ENCODE data around the gene BMP5. TPM values are rescaled to one million over a fixed set of nuclear protein-coding genes. Genes with fewer than 3 reads are reported as not detected.

BMP5 gene
- total and polyA plus RNA-seq, 2 donors (not counting 3 experiments of a cell fraction or from before 2014, with no cell fraction given): not detected

DNA sequence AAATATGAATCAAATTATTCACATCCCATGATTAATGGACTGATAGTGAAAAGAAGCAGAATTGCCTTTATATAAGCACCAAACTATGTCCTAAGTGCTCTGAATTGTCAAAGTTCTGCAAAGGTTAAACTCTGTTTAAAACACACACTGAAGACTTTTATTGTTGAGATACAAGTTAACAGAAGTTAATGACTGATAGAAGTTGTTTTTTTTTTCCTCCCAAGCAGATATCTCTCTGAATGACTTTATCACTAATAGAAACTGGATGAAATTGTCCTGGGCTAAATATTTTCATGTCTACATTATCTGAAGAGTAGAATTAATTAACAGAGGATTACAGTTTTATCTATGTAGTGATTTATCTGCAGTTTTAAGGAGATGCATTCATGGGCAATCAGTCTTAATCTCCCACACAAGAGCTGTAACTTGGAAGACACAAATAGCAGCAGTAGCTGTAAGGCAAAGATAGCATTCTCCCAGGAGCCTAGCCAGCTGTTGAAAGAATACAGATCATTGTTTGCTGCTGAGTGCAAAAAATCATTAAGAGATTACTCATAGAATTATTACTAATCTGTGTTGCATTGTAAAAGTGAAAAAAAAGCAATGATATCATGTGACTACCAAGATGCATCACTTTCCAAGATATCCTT lies 49.9 kb downstream of the BMP5 start:
- POLR2A ChIA-PET: interaction anchor here (0.6 kb wide), 1 partner anchor 208 kb away, joined by 3 read pairs; no protein-coding TSS in a partner anchor
- H3K4me3 ChIP-seq (replicated peaks in 1 of 3; ENCODE audit: insufficient read depth in 1 of 3, low read depth in 1 of 3, low read length in 3 of 3): no peak overlapping the region
- H3K27ac ChIP-seq (ENCODE audit: insufficient read depth, low read depth, low read length): no peak overlapping the region
- peak; percentile 37 for DNase-seq (ENCODE audit: low read depth, low spot score)
- no peaks in the 10 kb centered on the region for H4K20me1 ChIP-seq (replicated peaks; ENCODE audit: control insufficient read depth, extremely low read depth, insufficient read depth, low read length)
- H3K4me1 ChIP-seq (ENCODE audit: control insufficient read depth, extremely low read depth, insufficient read depth, low read length): no peaks in the 10 kb centered on the region
- H3K9me3 ChIP-seq (replicated peaks; ENCODE audit: control insufficient read depth, insufficient read depth, low read length): no peaks in the 10 kb centered on the region
- no peaks in the 10 kb centered on the region for H3K36me3 ChIP-seq (ENCODE audit: control insufficient read depth in 2 of 2, extremely low read depth in 1 of 2, insufficient read depth in 2 of 2, low read length in 2 of 2)
- H3K27me3 ChIP-seq (ENCODE audit: control insufficient read depth in 2 of 2, insufficient read depth in 2 of 2, low read length in 2 of 2): no peaks in the 10 kb centered on the region
- H3K9me1 ChIP-seq (replicated peaks; ENCODE audit: control insufficient read depth, extremely low read depth, insufficient read depth, low read length): peaks cover 4% of the 10 kb centered on the region
- H3K9ac ChIP-seq (replicated peaks; ENCODE audit: extremely low read depth, insufficient read depth, low read length): no peak overlapping the region
- CTCF ChIA-PET: no interaction called here
- H3K4me2 ChIP-seq (ENCODE audit: insufficient read depth, low read length): no peak overlapping the region
- BruUV-seq (replicated peaks): no TSS peak
- no peaks in the 10 kb centered on the region for H3K79me2 ChIP-seq (ENCODE audit: control insufficient read depth, insufficient read depth, low read length)
- TF ChIP-seq FOS (IDR thresholded peaks at IDR 0.05; ENCODE audit: borderline replicate concordance, insufficient read depth, low read length) (peak; percentile 4), EZH2 (IDR thresholded peaks at IDR 0.05; ENCODE audit: borderline replicate concordance, low read depth, low read length, severe bottlenecking) (no peak)
- dilution Hi-C loops (cut with MboI; ENCODE audit: extremely low pct_ligation_motif_present, low sequenced_read_pairs): no loop called here
- FAIRE-seq: no peak
- intact Hi-C loops (cut with micrococcal nuclease): no loop called here
- H2AFZ ChIP-seq (ENCODE audit: low read depth, low read length): no peak overlapping the region

DNA sequence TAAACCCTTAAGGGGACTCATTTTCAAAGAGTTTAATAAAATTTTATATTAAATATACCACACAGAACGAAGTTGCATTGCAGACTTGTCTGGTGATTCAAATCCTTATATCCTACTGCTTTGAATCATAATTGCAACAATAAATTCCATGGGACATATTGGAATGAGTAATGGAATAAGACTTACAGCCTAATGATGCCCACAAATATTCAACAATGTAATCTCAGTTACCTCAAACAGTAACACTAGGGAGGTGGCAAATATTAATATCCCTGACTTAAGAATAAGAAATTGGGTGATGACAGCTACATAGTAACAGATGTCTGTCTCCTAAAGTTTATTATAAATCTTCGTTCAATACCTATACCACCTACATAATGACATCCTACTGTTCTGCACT lies 52.6 kb downstream of the BMP5 start:
- dilution Hi-C loops (cut with MboI; ENCODE audit: extremely low pct_ligation_motif_present, low sequenced_read_pairs) (no loop called here), intact Hi-C loops (cut with micrococcal nuclease) (no loop called here)
- ChIA-PET CTCF (no interaction called here), POLR2A (no interaction called here)
- Histone ChIP-seq H3K4me2 (ENCODE audit: insufficient read depth, low read length) (no peak overlapping the region), H3K4me1 (ENCODE audit: control insufficient read depth, extremely low read depth, insufficient read depth, low read length) (no peaks in the 10 kb centered on the region), H3K79me2 (ENCODE audit: control insufficient read depth, insufficient read depth, low read length) (no peaks in the 10 kb centered on the region), H3K27ac (ENCODE audit: insufficient read depth, low read depth, low read length) (no peak overlapping the region), H3K9me3 (replicated peaks; ENCODE audit: control insufficient read depth, insufficient read depth, low read length) (no peaks in the 10 kb centered on the region), H4K20me1 (replicated peaks; ENCODE audit: control insufficient read depth, extremely low read depth, insufficient read depth, low read length) (no peaks in the 10 kb centered on the region), H3K27me3 (ENCODE audit: control insufficient read depth in 2 of 2, insufficient read depth in 2 of 2, low read length in 2 of 2) (no peaks in the 10 kb centered on the region), H3K36me3 (ENCODE audit: control insufficient read depth in 2 of 2, extremely low read depth in 1 of 2, insufficient read depth in 2 of 2, low read length in 2 of 2) (no peaks in the 10 kb centered on the region), H3K9me1 (replicated peaks; ENCODE audit: control insufficient read depth, extremely low read depth, insufficient read depth, low read length) (no peaks in the 10 kb centered on the region), H3K9ac (replicated peaks; ENCODE audit: extremely low read depth, insufficient read depth, low read length) (no peak overlapping the region), H3K4me3 (replicated peaks in 1 of 3; ENCODE audit: insufficient read depth in 1 of 3, low read depth in 1 of 3, low read length in 3 of 3) (no peak overlapping the region), H2AFZ (ENCODE audit: low read depth, low read length) (no peak overlapping the region)
- no TSS peak for BruUV-seq (replicated peaks)
- no peak for FAIRE-seq
- DNase-seq (ENCODE audit: low read depth, low spot score): no peak
- no peak for TF ChIP-seq POLR2AphosphoS5 (IDR thresholded peaks at IDR 0.05; ENCODE audit: insufficient read depth, low read depth, low read length)
- TF ChIP-seq EZH2 (IDR thresholded peaks at IDR 0.05; ENCODE audit: borderline replicate concordance, low read depth, low read length, severe bottlenecking): no peak
- TF ChIP-seq POLR2A (IDR thresholded peaks at IDR 0.05; ENCODE audit: low read depth, low read length): no peak
- TF ChIP-seq, protein P1, sequence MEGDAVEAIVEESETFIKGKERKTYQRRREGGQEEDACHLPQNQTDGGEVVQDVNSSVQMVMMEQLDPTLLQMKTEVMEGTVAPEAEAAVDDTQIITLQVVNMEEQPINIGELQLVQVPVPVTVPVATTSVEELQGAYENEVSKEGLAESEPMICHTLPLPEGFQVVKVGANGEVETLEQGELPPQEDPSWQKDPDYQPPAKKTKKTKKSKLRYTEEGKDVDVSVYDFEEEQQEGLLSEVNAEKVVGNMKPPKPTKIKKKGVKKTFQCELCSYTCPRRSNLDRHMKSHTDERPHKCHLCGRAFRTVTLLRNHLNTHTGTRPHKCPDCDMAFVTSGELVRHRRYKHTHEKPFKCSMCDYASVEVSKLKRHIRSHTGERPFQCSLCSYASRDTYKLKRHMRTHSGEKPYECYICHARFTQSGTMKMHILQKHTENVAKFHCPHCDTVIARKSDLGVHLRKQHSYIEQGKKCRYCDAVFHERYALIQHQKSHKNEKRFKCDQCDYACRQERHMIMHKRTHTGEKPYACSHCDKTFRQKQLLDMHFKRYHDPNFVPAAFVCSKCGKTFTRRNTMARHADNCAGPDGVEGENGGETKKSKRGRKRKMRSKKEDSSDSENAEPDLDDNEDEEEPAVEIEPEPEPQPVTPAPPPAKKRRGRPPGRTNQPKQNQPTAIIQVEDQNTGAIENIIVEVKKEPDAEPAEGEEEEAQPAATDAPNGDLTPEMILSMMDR (IDR thresholded peaks at IDR 0.05; ENCODE audit: extremely low read depth in 1 of 2, insufficient read depth in 1 of 2, low read depth in 1 of 2, low read length in 2 of 2): no peak
- no peak for TF ChIP-seq GATA2 (IDR thresholded peaks at IDR 0.05; ENCODE audit: insufficient read depth, insufficient read length, low read depth, low read length)
- TF ChIP-seq MYC (IDR thresholded peaks at IDR 0.05; ENCODE audit: low read depth, low read length): no peak

Measured in endothelial cell of umbilical vein (primary cell).